OCI-LY3 (cell line): ENCODE data around the gene ACSM6.
"Not testable (repeated sequence)": the region's sequence is repeated elsewhere in the genome, so short reads cannot be mapped to it uniquely, and the experiment has no call there.

Source experiments
- H2AFZ ChIP-seq: fragments of 200-600, 300-600 bp; shearing (Covaris generic); 2 replicates; pipeline ENCODE4 v1.6.0; 2014; ENCODE audit warnings: antibody characterized with exemption, low read depth, low read length
- H3K27ac ChIP-seq: fragments of 200-600, 300-600 bp; sonication (generic); 2 replicates; pipeline ENCODE4 v1.5.1; 2014; ENCODE audit warnings: mild to moderate bottlenecking, low read length, moderate library complexity, mixed read lengths
- H3K27me3 ChIP-seq: fragments of 200-600, 300-600 bp; sonication (generic); 2 replicates; pipeline ENCODE4 v1.6.1; 2014; ENCODE audit warnings: low read depth, low read length, mixed read lengths
- H3K36me3 ChIP-seq: fragments of 200-600, 300-600 bp; sonication (generic); replicated peaks from 2 replicates; pipeline ENCODE3; 2014; ENCODE audit warnings: low read depth, low read length, mixed read lengths
- H3K4me1 ChIP-seq: fragments of 300-600, 200-600 bp; sonication (generic); 2 replicates; pipeline ENCODE4 v1.6.1; 2014; ENCODE audit warnings: low read length, mixed read lengths
- H3K4me2 ChIP-seq: fragments of 200-600, 300-600 bp; sonication (generic); 2 replicates; pipeline ENCODE4 v1.6.1; 2014; ENCODE audit warnings: low read length, mixed read lengths
- H3K4me3 ChIP-seq: fragments of 300-600, 200-600 bp; sonication (generic); 2 replicates; pipeline ENCODE4 v1.5.1; 2014; ENCODE audit warnings: antibody characterized with exemption, mild to moderate bottlenecking, low read length, moderate library complexity
- H3K79me2 ChIP-seq: fragments of 300-600, 200-600 bp; shearing (Covaris generic); 2 replicates; pipeline ENCODE4 v1.6.1; 2014; ENCODE audit warnings: mild to moderate bottlenecking, low read length, mixed read lengths
- H3K9ac ChIP-seq: fragments of 300-600, 200-600 bp; shearing (Covaris generic); 2 replicates; pipeline ENCODE4 v1.6.0; 2014; ENCODE audit warnings: mild to moderate bottlenecking, low read length, moderate library complexity
- H3K9me3 ChIP-seq: fragments of 200-600, 300-600 bp; shearing (Covaris generic); 2 replicates; pipeline ENCODE4 v1.6.1; 2014; ENCODE audit warnings: low read length, mixed read lengths; ENCODE audit not compliant: insufficient read depth
- H4K20me1 ChIP-seq: fragments of 200-600, 300-600 bp; sonication (generic); 2 replicates; pipeline ENCODE4 v1.6.1; 2016; ENCODE audit warnings: low read length, mixed read lengths; ENCODE audit not compliant: insufficient read depth
- EZH2phosphoT487 ChIP-seq: fragments of 200-600 bp; shearing (Covaris generic); IDR thresholded peaks from 2 replicates; pipeline ENCODE4 v1.6.1; 2018; ENCODE audit warnings: antibody characterized with exemption, mixed run types, low read depth
- TF ChIP-seq, protein P1 (sequence below): fragments of 200-600, 300-600 bp; sonication (generic); IDR thresholded peaks from 2 replicates; pipeline ENCODE4 v1.5.1; 2014; ENCODE audit warnings: antibody characterized with exemption, low read length, low read depth

Gene ACSM6

DNA sequence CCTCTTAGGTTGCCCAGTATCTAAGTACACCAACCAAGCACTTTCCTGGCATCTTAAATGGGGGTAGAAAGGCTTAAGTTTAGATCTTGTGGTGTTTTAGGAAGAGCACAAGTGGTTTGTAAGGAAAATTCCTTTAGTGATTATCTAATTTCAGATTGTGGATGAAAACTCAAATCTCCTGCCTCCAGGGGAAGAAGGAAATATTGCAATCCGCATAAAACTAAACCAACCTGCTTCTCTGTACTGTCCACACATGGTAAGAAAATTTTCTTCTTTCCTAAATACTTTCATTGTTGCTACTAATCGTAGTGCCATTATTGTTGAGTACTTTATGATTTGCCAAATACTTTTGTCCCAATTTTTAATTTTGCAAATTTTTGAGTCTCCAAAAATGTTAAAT, 31.1 kb downstream of the ACSM6 start:
- Histone ChIP-seq H3K9ac (no peak overlapping the region), H2AFZ (no peak overlapping the region), H3K9me3 (no peaks in the 10 kb centered on the region), H3K4me3 (no peak overlapping the region), H3K36me3 (no peaks in the 10 kb centered on the region), H3K79me2 (no peaks in the 10 kb centered on the region), H3K4me1 (peaks cover 8% of the 10 kb centered on the region; the same call in 1 of the 2 replicates), H3K27ac (no peak overlapping the region), H4K20me1 (no peaks in the 10 kb centered on the region), H3K4me2 (no peak overlapping the region), H3K27me3 (peaks cover 8% of the 10 kb centered on the region)
- TF ChIP-seq EZH2phosphoT487: no peak
- TF ChIP-seq, protein P1, sequence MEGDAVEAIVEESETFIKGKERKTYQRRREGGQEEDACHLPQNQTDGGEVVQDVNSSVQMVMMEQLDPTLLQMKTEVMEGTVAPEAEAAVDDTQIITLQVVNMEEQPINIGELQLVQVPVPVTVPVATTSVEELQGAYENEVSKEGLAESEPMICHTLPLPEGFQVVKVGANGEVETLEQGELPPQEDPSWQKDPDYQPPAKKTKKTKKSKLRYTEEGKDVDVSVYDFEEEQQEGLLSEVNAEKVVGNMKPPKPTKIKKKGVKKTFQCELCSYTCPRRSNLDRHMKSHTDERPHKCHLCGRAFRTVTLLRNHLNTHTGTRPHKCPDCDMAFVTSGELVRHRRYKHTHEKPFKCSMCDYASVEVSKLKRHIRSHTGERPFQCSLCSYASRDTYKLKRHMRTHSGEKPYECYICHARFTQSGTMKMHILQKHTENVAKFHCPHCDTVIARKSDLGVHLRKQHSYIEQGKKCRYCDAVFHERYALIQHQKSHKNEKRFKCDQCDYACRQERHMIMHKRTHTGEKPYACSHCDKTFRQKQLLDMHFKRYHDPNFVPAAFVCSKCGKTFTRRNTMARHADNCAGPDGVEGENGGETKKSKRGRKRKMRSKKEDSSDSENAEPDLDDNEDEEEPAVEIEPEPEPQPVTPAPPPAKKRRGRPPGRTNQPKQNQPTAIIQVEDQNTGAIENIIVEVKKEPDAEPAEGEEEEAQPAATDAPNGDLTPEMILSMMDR: no peak

DNA sequence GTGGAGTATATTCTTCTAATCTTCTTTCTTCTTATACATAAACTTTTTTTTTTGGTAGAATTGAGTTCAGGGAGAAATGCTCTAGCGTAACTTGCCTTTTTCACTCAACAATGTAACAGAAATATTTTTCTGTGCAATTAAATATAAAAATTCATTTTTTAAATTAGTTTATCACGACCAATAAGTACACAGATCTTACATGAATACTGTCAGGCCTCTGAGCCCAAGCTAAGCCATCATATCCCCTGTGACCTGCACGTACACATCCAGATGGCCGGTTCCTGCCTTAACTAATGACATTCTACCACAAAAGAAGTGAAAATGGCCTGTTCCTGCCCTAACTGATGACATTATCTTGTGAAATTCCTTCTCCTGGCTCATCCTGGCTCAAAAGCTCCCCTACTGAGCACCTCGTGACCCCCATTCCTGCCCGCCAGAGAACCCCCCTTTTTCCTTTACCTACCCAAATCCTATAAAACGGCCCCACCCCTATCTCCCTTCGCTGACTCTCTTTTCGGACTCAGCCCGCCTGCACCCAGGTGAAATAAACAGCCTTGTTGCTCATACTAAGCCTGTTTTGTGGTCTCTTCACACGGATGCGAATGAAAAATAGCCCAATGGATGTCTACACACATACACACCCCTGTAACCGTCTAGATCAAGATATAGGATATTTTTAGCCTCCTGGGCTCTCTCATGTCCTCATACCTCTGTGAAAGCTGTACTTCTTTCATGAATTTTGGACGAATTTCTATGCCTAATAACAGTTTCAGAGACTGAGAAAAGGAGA, 35.1 kb downstream of the ACSM6 start:
- H2AFZ ChIP-seq, H3K79me2 ChIP-seq, H3K4me2 ChIP-seq, H3K9ac ChIP-seq, H3K4me3 ChIP-seq, H3K4me1 ChIP-seq, H3K27ac ChIP-seq, H3K9me3 ChIP-seq, H3K36me3 ChIP-seq, H4K20me1 ChIP-seq: not testable (repeated sequence)
- H3K27me3 ChIP-seq: peaks cover 33% of the 10 kb centered on the region

DNA sequence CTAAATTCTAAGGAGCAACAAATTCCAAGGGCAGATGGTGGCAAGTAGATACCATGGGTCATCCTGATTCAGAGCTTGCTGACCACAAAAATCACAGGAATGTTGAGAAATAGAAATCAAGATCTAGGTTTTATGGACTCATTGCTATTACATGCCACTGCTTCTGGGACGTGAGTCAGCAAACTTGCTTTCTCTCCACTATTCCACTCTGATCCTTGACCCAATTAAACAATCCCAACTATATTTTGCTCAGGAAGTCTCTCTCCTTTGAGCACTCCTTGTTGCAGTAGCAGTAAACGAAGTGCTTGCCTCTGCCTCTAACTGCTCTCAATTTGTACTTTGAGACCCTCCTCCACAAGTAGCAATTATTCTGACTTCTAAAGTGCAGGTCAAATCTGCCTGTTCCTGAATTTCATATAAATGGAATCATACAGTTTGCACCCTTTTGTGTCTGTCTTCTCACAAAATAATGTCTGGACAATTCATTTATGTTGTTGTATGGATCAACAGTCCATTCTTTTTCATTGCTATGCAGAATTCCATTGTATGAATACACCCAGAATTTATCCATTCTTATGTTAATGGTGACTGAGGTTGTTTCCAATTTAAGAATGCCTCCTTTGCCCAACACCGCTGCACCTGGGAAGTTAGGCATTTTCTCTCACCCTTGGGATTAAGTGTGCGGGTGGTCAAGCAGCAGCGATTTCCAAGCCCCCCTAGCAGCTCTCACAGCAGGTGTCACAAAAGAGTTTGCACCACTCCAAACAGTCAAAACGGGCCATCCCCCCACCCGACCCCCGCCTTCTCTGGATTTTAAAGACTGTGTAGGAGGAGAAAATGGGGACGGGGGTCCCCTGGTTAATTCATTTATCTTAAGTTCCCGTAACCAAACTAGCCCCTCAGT, 35.9 kb downstream of the ACSM6 start:
- Histone ChIP-seq H4K20me1 (no peaks in the 10 kb centered on the region), H3K9me3 (no peaks in the 10 kb centered on the region), H3K4me2 (peak overlapping the region; percentile 92), H2AFZ (peak overlapping the region; percentile 93; the same call in 1 of the 2 replicates), H3K4me1 (peaks cover 10% of the 10 kb centered on the region), H3K27me3 (peaks cover 36% of the 10 kb centered on the region), H3K27ac (no peak overlapping the region), H3K79me2 (no peaks in the 10 kb centered on the region), H3K4me3 (peak overlapping the region; percentile 82), H3K36me3 (no peaks in the 10 kb centered on the region), H3K9ac (peak overlapping the region; percentile 63; the same call in 1 of the 2 replicates)
- TF ChIP-seq, protein P1: no peak

DNA sequence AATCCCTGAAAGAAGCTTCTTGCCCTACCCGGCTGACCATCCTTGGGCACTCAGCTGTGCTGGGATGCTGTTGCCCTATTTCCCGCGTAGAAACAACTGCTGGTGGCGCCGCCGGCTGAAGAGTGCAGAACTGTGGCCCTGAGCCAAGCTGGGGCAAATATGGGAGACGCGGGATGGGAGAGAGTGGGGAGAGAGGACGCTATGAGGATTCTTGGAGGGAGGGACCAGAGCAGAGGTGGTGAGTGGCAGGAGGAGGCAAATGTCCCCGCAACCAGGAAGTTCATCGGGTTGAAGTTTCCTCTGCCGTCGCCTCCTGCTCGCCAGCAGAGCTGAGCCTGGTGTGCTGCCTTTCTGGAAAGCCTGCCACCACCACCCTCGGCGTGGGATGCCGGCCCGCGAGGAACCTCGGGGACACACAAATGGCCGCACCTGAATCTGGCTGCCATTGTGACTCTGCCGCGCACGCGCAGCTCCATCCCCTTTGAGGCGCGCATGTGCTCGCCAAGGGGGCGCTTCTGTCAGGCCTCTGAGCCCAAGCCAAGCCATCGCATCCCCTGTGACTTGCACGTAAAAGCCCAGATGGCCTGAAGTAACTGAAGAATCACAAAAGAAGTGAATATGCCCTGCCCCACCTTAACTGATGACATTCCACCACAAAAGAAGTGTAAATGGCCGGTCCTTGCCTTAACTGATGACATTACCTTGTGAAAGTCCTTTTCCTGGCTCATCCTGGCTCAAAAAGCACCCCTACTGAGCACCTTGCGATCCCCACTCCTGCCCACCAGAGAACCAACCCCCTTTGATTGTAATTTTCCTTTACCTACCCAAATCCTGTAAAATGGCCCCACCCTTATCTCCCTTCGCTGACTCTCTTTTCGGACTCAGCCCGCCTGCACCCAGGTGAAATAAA, 36.9 kb downstream of the ACSM6 start:
- H4K20me1 ChIP-seq, H3K27ac ChIP-seq, H3K79me2 ChIP-seq, H3K9me3 ChIP-seq, H3K36me3 ChIP-seq: not testable (repeated sequence)
- Histone ChIP-seq H3K4me1 (peaks cover 19% of the 10 kb centered on the region), H3K4me2 (peak overlapping the region; percentile 92), H2AFZ (peak overlapping the region; percentile 93), H3K27me3 (peaks cover 40% of the 10 kb centered on the region), H3K4me3 (peak overlapping the region; percentile 82), H3K9ac (peak overlapping the region; percentile 63; the same call in 1 of the 2 replicates)
